GM23338 (cell line): Measurements from ENCODE around the gene CDYL.

Experiments
- EZH2 ChIP-seq: fragments of 200-600 bp; sonication (generic); IDR thresholded peaks from one replicate; pipeline ENCODE4 v1.8.0; 2017; ENCODE audit warnings: antibody characterized with exemption, mild to moderate bottlenecking, low read depth; ENCODE audit not compliant: unreplicated experiment
- POLR2AphosphoS5 ChIP-seq: IDR thresholded peaks from 2 replicates; pipeline ENCODE4 v1.6.1; 2016; ENCODE audit warnings: antibody characterized with exemption, low read depth

- TF ChIP-seq POLR2AphosphoS5 (no peak), EZH2 (no peak)
Measured at GRCh38 chr6:4751823-4752464, 24.3 kb upstream of the CDYL start.
